Mucosa of stomach (tissue), 1 donor: ENCODE data around the gene KIT.

ENCODE experiments used
- H3K27me3 ChIP-seq: one replicate; pipeline ENCODE4 v1.7.0; 2013; ENCODE audit warnings: mild to moderate bottlenecking, low read length; ENCODE audit not compliant: control insufficient read depth, insufficient read depth
- H3K36me3 ChIP-seq: one replicate; pipeline ENCODE4 v1.7.0; 2013; ENCODE audit warnings: low read length; ENCODE audit not compliant: control insufficient read depth, insufficient read depth
- H3K4me1 ChIP-seq: one replicate; pipeline ENCODE4 v1.7.0; 2013; ENCODE audit warnings: mild to moderate bottlenecking, low read length; ENCODE audit not compliant: control insufficient read depth, insufficient read depth
- H3K4me3 ChIP-seq: one replicate; pipeline ENCODE4 v1.7.0; 2013; ENCODE audit warnings: low read length
- H3K9ac ChIP-seq: one replicate; pipeline ENCODE4 v1.7.0; 2013; ENCODE audit warnings: mild to moderate bottlenecking, low read length, moderate library complexity
- H3K9me3 ChIP-seq: one replicate; pipeline ENCODE4 v1.7.0; 2013; ENCODE audit warnings: mild to moderate bottlenecking, low read length, moderate library complexity; ENCODE audit not compliant: control insufficient read depth
- donor health status: Pancreatic carcinoma.

KIT gene

DNA sequence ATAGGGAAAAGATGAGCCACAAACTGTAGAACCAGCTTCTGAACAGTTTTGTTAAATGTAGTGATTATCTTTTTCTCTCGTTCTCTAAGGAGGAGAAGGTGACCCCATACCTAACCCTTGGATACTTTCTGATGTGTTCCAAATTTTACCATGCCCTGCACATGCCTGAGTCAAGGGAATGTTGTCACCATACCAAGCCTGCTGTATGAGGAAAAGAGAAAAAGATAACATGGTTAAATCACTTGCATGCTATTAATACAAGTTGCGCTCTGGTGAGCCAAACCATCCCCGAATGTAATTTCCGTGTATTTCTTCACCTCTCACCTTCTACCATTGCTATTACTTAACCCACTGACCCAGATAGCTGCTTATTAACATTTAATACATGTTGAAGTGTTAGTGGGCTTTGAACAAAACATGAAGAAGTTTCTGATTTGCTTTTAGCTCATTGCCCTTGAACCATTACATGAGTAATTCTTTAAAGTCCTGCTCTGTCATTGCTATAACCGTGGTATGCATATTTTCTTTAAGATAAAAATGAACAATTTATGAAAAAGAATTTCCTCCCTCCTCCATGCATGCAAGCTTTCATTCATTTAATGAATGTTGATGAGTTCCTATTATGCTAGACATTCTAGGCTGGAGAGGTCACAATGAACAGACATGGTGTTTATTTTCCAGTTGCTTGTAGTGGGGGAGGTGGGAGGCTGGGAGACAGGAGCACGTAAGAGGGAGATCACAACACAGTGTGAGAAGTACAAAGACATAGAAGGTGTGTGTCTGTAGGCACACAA, 13.6 kb upstream of the KIT start:
- H3K36me3 ChIP-seq: no peaks in the 10 kb centered on the region
- no peaks in the 10 kb centered on the region for H3K4me1 ChIP-seq
- H3K9me3 ChIP-seq: no peaks in the 10 kb centered on the region
- no peak overlapping the region for H3K9ac ChIP-seq
- no peaks in the 10 kb centered on the region for H3K27me3 ChIP-seq
- H3K4me3 ChIP-seq: no peak overlapping the region

DNA sequence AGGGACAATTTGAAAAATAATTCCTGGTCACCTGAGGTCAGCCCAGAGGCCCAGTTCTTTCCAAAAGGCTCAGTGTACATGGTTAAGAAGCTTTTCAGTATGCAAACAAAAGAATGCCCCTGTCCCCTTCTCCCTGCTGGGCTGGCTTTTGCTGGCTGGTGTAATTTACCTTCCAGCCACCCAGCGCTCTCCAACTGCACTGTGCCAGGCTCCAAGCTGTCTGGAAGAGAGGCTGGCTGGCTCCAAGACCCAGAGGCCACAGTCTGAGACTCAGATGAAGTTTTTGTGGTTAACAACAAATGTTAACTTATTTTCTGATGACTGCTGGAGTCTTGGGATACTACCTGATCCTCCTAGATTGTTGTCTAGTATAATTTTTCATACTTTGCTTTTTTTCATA, 11.9 kb upstream of the KIT start:
- H3K9ac ChIP-seq: no peak overlapping the region
- H3K27me3 ChIP-seq: no peaks in the 10 kb centered on the region
- H3K36me3 ChIP-seq: no peaks in the 10 kb centered on the region
- H3K4me3 ChIP-seq: no peak overlapping the region
- no peaks in the 10 kb centered on the region for H3K9me3 ChIP-seq
- no peaks in the 10 kb centered on the region for H3K4me1 ChIP-seq

- H3K4me3 ChIP-seq: no peak overlapping the region
- H3K9me3 ChIP-seq: no peaks in the 10 kb centered on the region
- H3K27me3 ChIP-seq: no peaks in the 10 kb centered on the region
- H3K9ac ChIP-seq: no peak overlapping the region
- no peaks in the 10 kb centered on the region for H3K4me1 ChIP-seq
- no peaks in the 10 kb centered on the region for H3K36me3 ChIP-seq
Measured at GRCh38 chr4:54647070-54647469, 10.7 kb upstream of the KIT start.

GRCh38 chr4:54651050-54651449, 6.7 kb upstream of the KIT start:
- H3K4me3 ChIP-seq: no peak overlapping the region
- peaks cover 3% of the 10 kb centered on the region for H3K27me3 ChIP-seq
- no peaks in the 10 kb centered on the region for H3K36me3 ChIP-seq
- no peak overlapping the region for H3K9ac ChIP-seq
- H3K4me1 ChIP-seq: no peaks in the 10 kb centered on the region
- no peaks in the 10 kb centered on the region for H3K9me3 ChIP-seq

DNA sequence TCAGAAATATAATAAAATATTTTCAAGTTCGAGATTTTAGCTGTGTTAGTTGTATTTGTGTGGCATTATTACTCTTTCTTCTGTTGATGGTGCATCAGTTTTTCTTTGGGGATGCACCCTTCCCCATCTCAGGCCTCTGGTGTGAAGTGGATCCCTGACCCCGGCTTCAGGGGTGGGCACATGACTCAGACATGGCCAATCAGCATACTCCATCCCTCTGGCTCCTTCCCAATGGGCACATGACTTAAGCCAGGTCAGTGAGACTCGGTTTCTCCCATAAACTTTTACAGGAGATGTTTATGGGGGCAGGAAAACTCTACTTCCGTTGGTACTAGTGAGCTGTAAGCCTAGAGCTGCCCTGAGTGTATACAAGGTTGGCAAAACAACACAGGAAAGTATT, 3.0 kb upstream of the KIT start:
- H3K9ac ChIP-seq: no peak overlapping the region
- no peaks in the 10 kb centered on the region for H3K9me3 ChIP-seq
- H3K4me3 ChIP-seq: no peak overlapping the region
- peaks cover 20% of the 10 kb centered on the region for H3K4me1 ChIP-seq
- no peaks in the 10 kb centered on the region for H3K36me3 ChIP-seq
- H3K27me3 ChIP-seq: peaks cover 40% of the 10 kb centered on the region

- Histone ChIP-seq H3K36me3 (no peaks in the 10 kb centered on the region), H3K27me3 (peaks cover 49% of the 10 kb centered on the region), H3K9ac (peak overlapping the region; percentile 18), H3K4me3 (peak overlapping the region; percentile 33), H3K9me3 (no peaks in the 10 kb centered on the region), H3K4me1 (peaks cover 23% of the 10 kb centered on the region)
Measured at GRCh38 chr4:54657185-54657550, 589 bp upstream of the KIT start.

- peaks cover 49% of the 10 kb centered on the region for H3K27me3 ChIP-seq
- H3K9ac ChIP-seq: peak overlapping the region; percentile 56
- no peaks in the 10 kb centered on the region for H3K9me3 ChIP-seq
- H3K4me3 ChIP-seq: peak overlapping the region; percentile 33
- H3K4me1 ChIP-seq: peaks cover 23% of the 10 kb centered on the region
- H3K36me3 ChIP-seq: no peaks in the 10 kb centered on the region
Measured at GRCh38 chr4:54658252-54659093, 716 bp downstream of the KIT start.

GRCh38 chr4:54659313-54659712, 1.6 kb downstream of the KIT start:
- peak overlapping the region; percentile 33 for H3K4me3 ChIP-seq
- no peaks in the 10 kb centered on the region for H3K36me3 ChIP-seq
- H3K9ac ChIP-seq: peak overlapping the region; percentile 56
- H3K4me1 ChIP-seq: peaks cover 23% of the 10 kb centered on the region
- H3K27me3 ChIP-seq: peaks cover 54% of the 10 kb centered on the region
- no peaks in the 10 kb centered on the region for H3K9me3 ChIP-seq

DNA sequence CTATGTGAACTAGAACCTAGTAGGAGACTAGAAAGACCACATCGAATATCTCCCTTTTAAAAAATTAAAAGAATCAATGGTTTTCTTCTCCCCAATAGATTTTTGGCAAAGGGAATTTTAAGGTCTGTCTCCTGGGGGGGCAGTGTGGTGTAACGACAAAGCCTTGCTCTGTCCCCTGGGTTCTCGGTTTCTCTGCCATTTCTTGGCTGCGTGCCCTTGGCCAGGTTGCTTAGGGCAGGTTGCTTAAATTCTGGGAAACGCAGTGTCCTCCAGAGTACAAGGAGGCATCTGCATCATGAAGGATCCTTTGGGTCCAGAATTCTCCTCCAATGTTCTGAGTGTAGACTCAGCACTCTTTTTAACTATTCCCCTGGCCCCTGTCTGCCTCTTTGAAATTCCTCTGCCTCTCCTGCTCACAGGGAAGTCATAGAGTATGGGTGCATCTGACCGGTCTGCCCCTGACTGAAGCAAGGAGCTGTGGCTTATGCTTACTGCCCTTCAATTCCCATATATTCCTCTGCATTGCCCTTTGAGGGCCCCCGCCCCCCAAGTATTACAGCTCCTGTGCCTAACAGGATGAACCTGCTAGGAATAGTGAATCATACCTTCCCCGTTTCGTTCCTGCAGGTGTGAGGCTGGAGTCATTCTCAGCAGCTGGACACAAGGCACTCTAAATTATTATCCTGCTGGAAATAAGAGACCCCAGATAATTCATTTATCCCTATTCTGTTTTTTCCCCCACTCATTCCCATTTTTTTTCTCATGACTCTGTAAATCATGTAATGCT, 2.2 kb downstream of the KIT start:
- peaks cover 23% of the 10 kb centered on the region for H3K4me1 ChIP-seq
- no peaks in the 10 kb centered on the region for H3K36me3 ChIP-seq
- H3K9me3 ChIP-seq: no peaks in the 10 kb centered on the region
- H3K9ac ChIP-seq: peak overlapping the region; percentile 56
- H3K27me3 ChIP-seq: peaks cover 51% of the 10 kb centered on the region
- peak overlapping the region; percentile 33 for H3K4me3 ChIP-seq

DNA sequence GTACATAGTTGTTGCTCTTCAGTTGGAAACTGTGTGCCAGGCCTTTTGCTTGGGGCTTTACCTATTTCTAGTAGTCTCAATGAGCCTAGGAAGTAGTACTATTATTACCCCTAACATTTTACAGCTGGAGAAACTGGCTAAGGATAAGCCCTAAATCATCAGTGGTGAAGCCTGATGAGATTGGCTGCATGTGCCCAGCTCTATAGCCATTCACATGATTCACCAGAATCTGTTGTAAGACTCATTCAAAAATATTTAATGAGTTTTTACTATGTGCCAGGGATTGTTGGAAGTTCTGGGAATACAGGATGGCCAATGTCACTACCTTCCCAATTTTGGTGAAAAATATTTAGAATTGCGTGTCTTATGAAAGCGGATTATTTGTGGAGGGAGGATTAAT, 2.8 kb downstream of the KIT start:
- no peaks in the 10 kb centered on the region for H3K36me3 ChIP-seq
- no peaks in the 10 kb centered on the region for H3K9me3 ChIP-seq
- H3K27me3 ChIP-seq: peaks cover 50% of the 10 kb centered on the region
- H3K4me3 ChIP-seq: no peak overlapping the region
- H3K4me1 ChIP-seq: peaks cover 23% of the 10 kb centered on the region
- no peak overlapping the region for H3K9ac ChIP-seq

DNA sequence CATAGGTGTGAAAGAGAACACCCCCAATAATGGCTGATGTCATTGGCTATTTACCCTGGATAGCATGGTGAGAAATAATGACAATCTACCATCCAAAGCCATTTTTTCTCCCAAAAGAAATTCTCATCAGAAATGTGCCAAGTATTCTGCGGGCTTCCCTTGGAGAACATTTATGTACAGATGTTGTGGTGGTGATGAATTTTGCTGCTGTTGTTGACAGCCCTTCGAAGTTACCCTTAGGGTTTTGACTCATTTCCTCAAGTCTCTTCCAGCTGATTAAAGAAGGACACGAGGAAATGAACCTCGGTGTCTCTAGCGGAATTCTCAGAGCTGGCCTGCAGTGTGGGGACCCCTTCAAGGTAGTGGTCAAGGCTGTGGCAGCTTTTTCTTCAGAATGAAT, 3.4 kb downstream of the KIT start:
- Histone ChIP-seq H3K4me3 (no peak overlapping the region), H3K9me3 (no peaks in the 10 kb centered on the region), H3K27me3 (peaks cover 50% of the 10 kb centered on the region)

GRCh38 chr4:54661686-54662085, 3.9 kb downstream of the KIT start:
- no peaks in the 10 kb centered on the region for H3K36me3 ChIP-seq
- no peak overlapping the region for H3K9ac ChIP-seq
- H3K4me3 ChIP-seq: no peak overlapping the region
- H3K27me3 ChIP-seq: peaks cover 44% of the 10 kb centered on the region
- H3K4me1 ChIP-seq: peaks cover 23% of the 10 kb centered on the region
- H3K9me3 ChIP-seq: no peaks in the 10 kb centered on the region

More for the DNA sequence above, 3.4 kb downstream of the KIT start:
- Histone ChIP-seq H3K9ac (no peak overlapping the region), H3K4me1 (peaks cover 23% of the 10 kb centered on the region), H3K36me3 (no peaks in the 10 kb centered on the region)
